Astrocyte of the cerebellum (primary cell): ENCODE data around the gene KLHL3.

ENCODE experiments used
- DNase-seq: peaks from one replicate; pipeline ENCODE4 v3.0.0-alpha.2; 2011; ENCODE audit warnings: low read depth
- H3K4me3 ChIP-seq: 2 replicates; pipeline ENCODE4 v1.5.1; 2011; ENCODE audit warnings: mild to moderate bottlenecking, low read depth, low read length, moderate library complexity
- CTCF ChIP-seq: IDR thresholded peaks from 2 replicates; pipeline ENCODE4 v1.5.1; 2012; ENCODE audit warnings: low read length, low read depth, moderate library complexity, mild to moderate bottlenecking; ENCODE audit errors: missing control alignments
- in situ Hi-C: cut with HindIII; loops from 2 replicates; pipeline ENCODE4 v1.10.0; 2017; ENCODE audit warnings: low sequenced_read_pairs

KLHL3 gene

GRCh38 chr5:137635521-137635921, 100.4 kb downstream of the KLHL3 start:
- no peak for DNase-seq
- H3K4me3 ChIP-seq: no peak overlapping the region
- no peak for TF ChIP-seq CTCF
- in situ Hi-C loops: no loop called here

- H3K4me3 ChIP-seq: no peak overlapping the region
- no peak for DNase-seq
- no peak for TF ChIP-seq CTCF
- in situ Hi-C loops: no loop called here
Observed at GRCh38 chr5:137633896-137634295, 102.0 kb downstream of the KLHL3 start.

- H3K4me3 ChIP-seq: no peak overlapping the region
- in situ Hi-C loops: no loop called here
- DNase-seq: no peak
- TF ChIP-seq CTCF: no peak
Observed at GRCh38 chr5:137632716-137633115, 103.2 kb downstream of the KLHL3 start.

GRCh38 chr5:137631453-137631852, 104.4 kb downstream of the KLHL3 start:
- no peak for TF ChIP-seq CTCF
- DNase-seq: no peak
- in situ Hi-C loops: no loop called here
- H3K4me3 ChIP-seq: no peak overlapping the region

- no peak for DNase-seq
- no peak overlapping the region for H3K4me3 ChIP-seq
- in situ Hi-C loops: no loop called here
- no peak for TF ChIP-seq CTCF
Observed at GRCh38 chr5:137630972-137631370, 104.9 kb downstream of the KLHL3 start.

- no peak for TF ChIP-seq CTCF
- no peak for DNase-seq
- H3K4me3 ChIP-seq: no peak overlapping the region
- in situ Hi-C loops: no loop called here
Observed at GRCh38 chr5:137630216-137630971, 105.5 kb downstream of the KLHL3 start.

- peak; percentile 42 for DNase-seq
- H3K4me3 ChIP-seq: no peak overlapping the region
- TF ChIP-seq CTCF: peak; percentile 88
- in situ Hi-C loops: no loop called here
Observed at GRCh38 chr5:137629646-137630045, 106.2 kb downstream of the KLHL3 start.
